ENCODE data around the gene KRTAP9-1.

GRCh38 chr17:41160648-41161047 is 29.0 kb upstream of the KRTAP9-1 start, which contains the start of gene KRTAP4-4:
- TF ChIP-seq CTCF (IDR thresholded peaks at IDR 0.05) = no peak
- TF ChIP-seq POLR2A (IDR thresholded peaks at IDR 0.05) = no peak
- TF ChIP-seq EP300 (IDR thresholded peaks at IDR 0.05) = no peak

All from tibial nerve (tissue), 4 donors.